K562 (cell line): Measurements from ENCODE around the gene CD164L2. TPM values are rescaled to one million over a fixed set of nuclear protein-coding genes. Genes with fewer than 3 reads are reported as not detected.

ENCODE experiments used
- ATAC-seq: fragments of 200-7000 bp; cut with Tn5 transposase; 3 replicates; pipeline ENCODE4 v1.9.1; 2020; ENCODE audit warnings: moderate library complexity
- BruUV-seq: library from RNA; stranded (reverse); fragments of 400-500 nt; replicated peaks from 2 replicates; lab custom pipeline; 2021; lab: Mats Ljungman, UMichigan
- CTCF ChIA-PET: fragments of 300-600 bp; formaldehyde crosslinking; extraction: SDS; loops from one replicate; lab custom pipeline; 2021; ENCODE audit warnings: low intra/inter-chr PET ratio; lab: Yijun Ruan, JAX
- POLR2A ChIA-PET: fragments of 300-600, 350-650 bp; sonication (Branson Sonifier 250); formaldehyde crosslinking; extraction: SDS; loops from one replicate; lab custom pipeline; 2021; ENCODE audit warnings: antibody characterized with exemption, inconsistent platforms; lab: Yijun Ruan, JAX
- DNase-seq, 4 experiments: peaks; one replicate each; pipeline versions ENCODE4 v3.0.0 to v3.0.0-alpha.2; 2011 to 2018; ENCODE audit warnings: low spot score in 3 of 4, mixed read lengths in 3 of 4; ENCODE audit errors: extremely low read depth in 1 of 4
- FAIRE-seq: peaks from 2 replicates; lab custom pipeline; 2011; peaks lifted over from hg19 to GRCh38; lab: Jason Lieb, UNC
- H2AFZ ChIP-seq: 2 replicates; pipeline ENCODE4 v1.6.0; 2011; ENCODE audit warnings: low read depth, low read length, control low read depth, inconsistent platforms
- H3K27ac ChIP-seq: fragments of 200-600 bp; 3 replicates; pipeline ENCODE4 v1.8.0; 2011; ENCODE audit warnings: low read depth, mild to moderate bottlenecking, control low read depth, inconsistent platforms, low read length, moderate library complexity, mixed read lengths; ENCODE audit errors: extremely low read depth
- H3K27me3 ChIP-seq, 2 experiments: fragments of 300-600 bp in 1 of 2; 2 replicates in 1 of 2; 3 replicates in 1 of 2; pipeline versions ENCODE4 v1.6.0 to v1.8.0; 2011; ENCODE audit warnings: inconsistent platforms in 2 of 2, low read length in 2 of 2, mild to moderate bottlenecking in 1 of 2, mixed read lengths in 1 of 2, moderate library complexity in 1 of 2; ENCODE audit not compliant: control insufficient read depth in 2 of 2, insufficient read depth in 2 of 2
- H3K36me3 ChIP-seq: fragments of 300-600 bp; 3 replicates; pipeline ENCODE4 v1.8.0; 2011; ENCODE audit warnings: mild to moderate bottlenecking, low read length, inconsistent platforms; ENCODE audit not compliant: control insufficient read depth, insufficient read depth
- H3K4me1 ChIP-seq, 2 experiments: fragments of 200-600 bp in 1 of 2; replicated peaks in 1 of 2; 2 replicates in 1 of 2; 3 replicates in 1 of 2; pipeline versions ENCODE4 v1.5.1 to v1.8.0; 2011; ENCODE audit warnings: inconsistent platforms in 2 of 2, low read length in 2 of 2, mild to moderate bottlenecking in 1 of 2, mixed read lengths in 1 of 2, moderate library complexity in 1 of 2; ENCODE audit not compliant: control insufficient read depth in 2 of 2, insufficient read depth in 2 of 2
- H3K4me2 ChIP-seq: 2 replicates; pipeline ENCODE4 v1.6.1; 2011; ENCODE audit warnings: low read length, control low read depth, inconsistent platforms, mixed read lengths; ENCODE audit not compliant: insufficient read depth
- H3K4me3 ChIP-seq: fragments of 200-600 bp; sonication (generic), shearing (Covaris generic); 2 replicates; pipeline ENCODE4 v1.5.1; 2016; ENCODE audit warnings: control low read depth, inconsistent platforms
- H3K79me2 ChIP-seq: fragments of 200-600 bp; 3 replicates; pipeline ENCODE4 v1.8.0; 2011; ENCODE audit warnings: low read length, inconsistent platforms; ENCODE audit not compliant: control insufficient read depth, insufficient read depth
- H3K9ac ChIP-seq, 2 experiments: 2 replicates each; pipeline versions ENCODE4 v1.6.0 to v1.6.1; 2011; ENCODE audit warnings: low read depth in 2 of 2, low read length in 2 of 2, control low read depth in 1 of 2, inconsistent platforms in 1 of 2, mild to moderate bottlenecking in 1 of 2, mixed read lengths in 1 of 2; ENCODE audit not compliant: insufficient read depth in 1 of 2
- H3K9me1 ChIP-seq: one replicate; pipeline ENCODE4 v1.6.0; 2011; ENCODE audit warnings: inconsistent platforms, mild to moderate bottlenecking, low read length, moderate library complexity; ENCODE audit not compliant: control insufficient read depth, insufficient read depth
- H3K9me3 ChIP-seq: replicated peaks from 2 replicates; pipeline ENCODE4 v1.5.1; 2011; ENCODE audit warnings: low read depth, low read length, inconsistent platforms; ENCODE audit not compliant: control insufficient read depth, insufficient read depth
- H4K20me1 ChIP-seq: replicated peaks from 2 replicates; pipeline ENCODE4 v1.6.1; 2011; ENCODE audit warnings: low read length, inconsistent platforms, mixed read lengths; ENCODE audit not compliant: control insufficient read depth, insufficient read depth
- FOSL1 ChIP-seq: fragments of 200-800 bp; sonication (Bioruptor generic); conservative IDR thresholded peaks from 2 replicates; pipeline ENCODE4 v1.6.1; 2016; ENCODE audit warnings: missing genetic modification characterization, missing compliant biosample characterization
- FOXP1 ChIP-seq: sonication (generic); formaldehyde crosslinking; IDR thresholded peaks from 2 replicates; pipeline ENCODE4 v1.8.0; 2022; ENCODE audit warnings: mild to moderate bottlenecking, missing genetic modification reagents
- ILF3 ChIP-seq: fragments of 450-650 bp; IDR thresholded peaks from 2 replicates; pipeline ENCODE4 v1.6.1; 2018; ENCODE audit warnings: antibody characterized with exemption, mild to moderate bottlenecking, moderate library complexity, borderline replicate concordance
- KDM5B ChIP-seq: fragments of 200-600 bp; sonication (generic); IDR thresholded peaks from 2 replicates; pipeline ENCODE4 v1.6.1; 2012; ENCODE audit warnings: low read depth, mild to moderate bottlenecking, moderate library complexity, low read length, control low read depth, inconsistent platforms; ENCODE audit not compliant: insufficient replicate concordance
- MED1 ChIP-seq: sonication (generic); formaldehyde crosslinking; IDR thresholded peaks from 2 replicates; pipeline ENCODE4 v1.8.1; 2023; ENCODE audit warnings: missing genetic modification reagents, borderline replicate concordance
- MLLT1 ChIP-seq, 2 experiments: fragments of 450-650 bp; IDR thresholded peaks; 2 replicates each; pipeline ENCODE4 v1.6.1; 2016
- NFE2L1 ChIP-seq: fragments of 450-650 bp; IDR thresholded peaks from 2 replicates; pipeline ENCODE4 v1.6.1; 2016; ENCODE audit warnings: missing genetic modification characterization, low read depth, mild to moderate bottlenecking, missing compliant biosample characterization, moderate library complexity, borderline replicate concordance
- RHOXF2B ChIP-seq: fragments of 250-450 bp; sonication (Bioruptor Pico); conservative IDR thresholded peaks from 2 replicates; pipeline ENCODE4 v1.5.1; 2021
- TEAD1 ChIP-seq, 2 experiments: fragments of 450-650 bp in 1 of 2; sonication (generic) in 1 of 2; formaldehyde crosslinking; IDR thresholded peaks; 2 replicates each; pipeline versions ENCODE4 v1.4.0 to v1.8.0; 2020 to 2022; ENCODE audit warnings: mild to moderate bottlenecking in 2 of 2, missing genetic modification reagents in 1 of 2
- WGBS: fragments of 100-300 bp; shearing (Covaris generic); methylation state at CpG from one replicate; pipeline ENCODE4 v1.1.6; 2016; ENCODE audit warnings: low coverage, mixed read lengths; ENCODE audit not compliant: insufficient coverage; ENCODE audit errors: missing lambda C conversion rate; 5-methylcytosine and 5-hydroxymethylcytosine counted together
- in situ Hi-C: fragments of 300-500 bp; cut with MboI; formaldehyde crosslinking; loops from 4 replicates; pipeline ENCODE4 v1.15.0; 2018; ENCODE audit warnings: inconsistent platforms, mixed read lengths
- intact Hi-C: fragments of 100-400 bp; cut with micrococcal nuclease; formaldehyde crosslinking; loops from 2 replicates; pipeline ENCODE4 v1.14.2; 2022
- polyA plus RNA-seq, 8 experiments: library from polyadenylated mRNA; depleted of rRNA in 4 of 8; stranded (reverse) in 5 of 8; unstranded in 3 of 8; fragments of >200 nt; fragmentation: Nextera tagmentation in 2 of 8; fragmentation: Illumina TruSeq in 1 of 8; extraction: Ambion mirVana in 2 of 8; extraction: Trizol in 1 of 8; gene quantifications; 2 replicates each; pipeline versions ENCODE4 v1.2.1 to v1.2.3, GENCODE V29; 2011 to 2014; ENCODE audit warnings: inconsistent platforms in 1 of 8, missing spikeins in 1 of 8
- total RNA-seq, 7 experiments: library from RNA; depleted of rRNA in 6 of 7; stranded (reverse); fragments of >200 nt in 6 of 7; fragmentation: Illumina TruSeq in 2 of 7; extraction: Trizol in 2 of 7; gene quantifications; 2 replicates each; pipeline versions ENCODE4 v1.2.1 to v1.2.3, GENCODE V29; 2011 to 2021; ENCODE audit warnings: low replicate concordance in 1 of 7
- TF ChIP-seq, protein P1 (sequence below): IDR thresholded peaks from 2 replicates; pipeline ENCODE4 v1.6.1; 2016; ENCODE audit warnings: missing genetic modification characterization, missing compliant biosample characterization
- TF ChIP-seq, protein P2 (sequence below), 3 experiments: fragments of 200-800 bp in 1 of 3; sonication (Bioruptor generic) in 1 of 3; sonication (generic) in 1 of 3; formaldehyde crosslinking in 1 of 3; IDR thresholded peaks; 2 replicates each; pipeline versions ENCODE4 v1.6.1 to v1.8.0; 2016 to 2022; ENCODE audit warnings: mild to moderate bottlenecking in 2 of 3, missing compliant biosample characterization in 2 of 3, missing genetic modification characterization in 2 of 3, missing genetic modification reagents in 1 of 3
- TF ChIP-seq, protein P3 (sequence below): fragments of 250-450 bp; sonication (Bioruptor Pico); IDR thresholded peaks from 2 replicates; pipeline ENCODE4 v1.8.0; 2021; ENCODE audit warnings: moderate library complexity, mild to moderate bottlenecking, inconsistent platforms
- TF ChIP-seq, protein P4 (sequence below): fragments of 450-650 bp; IDR thresholded peaks from 2 replicates; pipeline ENCODE4 v1.6.1; 2016; ENCODE audit warnings: antibody characterized with exemption
- TF ChIP-seq, protein P5 (sequence below): sonication (generic); formaldehyde crosslinking; IDR thresholded peaks from 2 replicates; pipeline ENCODE4 v1.8.0; 2023; ENCODE audit warnings: mild to moderate bottlenecking, missing genetic modification reagents

CD164L2 gene
- total and polyA plus RNA-seq, 9 of the 15 experiments (the other 6 are each of a cell fraction or from before 2014, with no cell fraction given): 0.08 to 0.92 (median 0.38) TPM; not detected in 1

- H3K79me2 ChIP-seq: no peaks in the 10 kb centered on the region
- peak overlapping the region; percentile 3; the same call in 1 of the 2 replicates for H2AFZ ChIP-seq
- H3K4me1 ChIP-seq: peaks cover 9 to 42% of the 10 kb centered on the region in 2 experiments
- H3K9me1 ChIP-seq: no peaks in the 10 kb centered on the region
- POLR2A ChIA-PET: no interaction called here
- no peak for ATAC-seq
- peak overlapping the region in 1 of 2 experiments; percentile 82; a peak in 2 of 4 replicates for H3K9ac ChIP-seq
- no peak for DNase-seq
- FAIRE-seq: peak; percentile 35
- H3K27me3 ChIP-seq: no peaks in the 10 kb centered on the region
- CTCF ChIA-PET: no interaction called here
- 62% methylated on average over 4 of the region's 4 CpGs for WGBS
- BruUV-seq: no TSS peak
- H3K4me3 ChIP-seq: no peak overlapping the region
- H3K27ac ChIP-seq: no peak overlapping the region
- in situ Hi-C loops (no loop called here), intact Hi-C loops (no loop called here)
- H3K4me2 ChIP-seq: no peak overlapping the region
- H3K9me3 ChIP-seq: no peaks in the 10 kb centered on the region
- H3K36me3 ChIP-seq: no peaks in the 10 kb centered on the region
- H4K20me1 ChIP-seq: no peaks in the 10 kb centered on the region; the same call in 1 of the 2 replicates
- TF ChIP-seq, protein P1, sequence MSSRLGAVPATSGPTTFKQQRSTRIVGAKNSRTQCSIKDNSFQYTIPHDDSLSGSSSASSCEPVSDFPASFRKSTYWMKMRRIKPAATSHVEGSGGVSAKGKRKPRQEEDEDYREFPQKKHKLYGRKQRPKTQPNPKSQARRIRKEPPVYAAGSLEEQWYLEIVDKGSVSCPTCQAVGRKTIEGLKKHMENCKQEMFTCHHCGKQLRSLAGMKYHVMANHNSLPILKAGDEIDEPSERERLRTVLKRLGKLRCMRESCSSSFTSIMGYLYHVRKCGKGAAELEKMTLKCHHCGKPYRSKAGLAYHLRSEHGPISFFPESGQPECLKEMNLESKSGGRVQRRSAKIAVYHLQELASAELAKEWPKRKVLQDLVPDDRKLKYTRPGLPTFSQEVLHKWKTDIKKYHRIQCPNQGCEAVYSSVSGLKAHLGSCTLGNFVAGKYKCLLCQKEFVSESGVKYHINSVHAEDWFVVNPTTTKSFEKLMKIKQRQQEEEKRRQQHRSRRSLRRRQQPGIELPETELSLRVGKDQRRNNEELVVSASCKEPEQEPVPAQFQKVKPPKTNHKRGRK (tag): no peak
- TF ChIP-seq, protein P2, sequence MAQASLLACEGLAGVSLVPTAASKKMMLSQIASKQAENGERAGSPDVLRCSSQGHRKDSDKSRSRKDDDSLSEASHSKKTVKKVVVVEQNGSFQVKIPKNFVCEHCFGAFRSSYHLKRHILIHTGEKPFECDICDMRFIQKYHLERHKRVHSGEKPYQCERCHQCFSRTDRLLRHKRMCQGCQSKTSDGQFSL (CRISPR knock-in tag; IDR thresholded peaks at IDR 0.05): no peak
- TF ChIP-seq, protein P2 (tag; IDR thresholded peaks at IDR 0.05): no peak
- no peak for TF ChIP-seq RHOXF2B (CRISPR knock-in tag)
- no peak for TF ChIP-seq MLLT1 (IDR thresholded peaks at IDR 0.05)
- TF ChIP-seq, protein P3, sequence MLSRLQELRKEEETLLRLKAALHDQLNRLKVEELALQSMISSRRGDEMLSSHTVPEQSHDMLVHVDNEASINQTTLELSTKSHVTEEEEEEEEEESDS (CRISPR knock-in tag): no peak
- no peak for TF ChIP-seq TEAD1 (CRISPR knock-in tag; IDR thresholded peaks at IDR 0.05)
- TF ChIP-seq, protein P4, sequence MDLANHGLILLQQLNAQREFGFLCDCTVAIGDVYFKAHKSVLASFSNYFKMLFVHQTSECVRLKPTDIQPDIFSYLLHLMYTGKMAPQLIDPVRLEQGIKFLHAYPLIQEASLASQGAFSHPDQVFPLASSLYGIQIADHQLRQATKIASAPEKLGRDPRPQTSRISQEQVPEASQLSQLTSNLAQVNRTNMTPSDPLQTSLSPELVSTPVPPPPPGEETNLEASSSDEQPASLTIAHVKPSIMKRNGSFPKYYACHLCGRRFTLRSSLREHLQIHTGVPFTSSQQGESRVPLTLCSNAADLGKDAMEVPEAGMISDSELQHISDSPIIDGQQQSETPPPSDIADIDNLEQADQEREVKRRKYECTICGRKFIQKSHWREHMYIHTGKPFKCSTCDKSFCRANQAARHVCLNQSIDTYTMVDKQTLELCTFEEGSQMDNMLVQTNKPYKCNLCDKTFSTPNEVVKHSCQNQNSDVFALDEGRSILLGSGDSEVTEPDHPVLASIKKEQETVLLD: no peak
- no peak for TF ChIP-seq ILF3
- no peak for TF ChIP-seq MED1 (CRISPR knock-in tag)
- TF ChIP-seq, protein P5, sequence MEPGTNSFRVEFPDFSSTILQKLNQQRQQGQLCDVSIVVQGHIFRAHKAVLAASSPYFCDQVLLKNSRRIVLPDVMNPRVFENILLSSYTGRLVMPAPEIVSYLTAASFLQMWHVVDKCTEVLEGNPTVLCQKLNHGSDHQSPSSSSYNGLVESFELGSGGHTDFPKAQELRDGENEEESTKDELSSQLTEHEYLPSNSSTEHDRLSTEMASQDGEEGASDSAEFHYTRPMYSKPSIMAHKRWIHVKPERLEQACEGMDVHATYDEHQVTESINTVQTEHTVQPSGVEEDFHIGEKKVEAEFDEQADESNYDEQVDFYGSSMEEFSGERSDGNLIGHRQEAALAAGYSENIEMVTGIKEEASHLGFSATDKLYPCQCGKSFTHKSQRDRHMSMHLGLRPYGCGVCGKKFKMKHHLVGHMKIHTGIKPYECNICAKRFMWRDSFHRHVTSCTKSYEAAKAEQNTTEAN (CRISPR knock-in tag): no peak
- no peak for TF ChIP-seq KDM5B
- no peak for TF ChIP-seq NFE2L1 (tag)
- TF ChIP-seq FOSL1 (tag): no peak
- no peak for TF ChIP-seq FOXP1
Observed at GRCh38 chr1:27380224-27380623, 2.9 kb downstream of the CD164L2 start.
